Measurements from ENCODE around the gene FGF11.

The FGF11 gene

DNA sequence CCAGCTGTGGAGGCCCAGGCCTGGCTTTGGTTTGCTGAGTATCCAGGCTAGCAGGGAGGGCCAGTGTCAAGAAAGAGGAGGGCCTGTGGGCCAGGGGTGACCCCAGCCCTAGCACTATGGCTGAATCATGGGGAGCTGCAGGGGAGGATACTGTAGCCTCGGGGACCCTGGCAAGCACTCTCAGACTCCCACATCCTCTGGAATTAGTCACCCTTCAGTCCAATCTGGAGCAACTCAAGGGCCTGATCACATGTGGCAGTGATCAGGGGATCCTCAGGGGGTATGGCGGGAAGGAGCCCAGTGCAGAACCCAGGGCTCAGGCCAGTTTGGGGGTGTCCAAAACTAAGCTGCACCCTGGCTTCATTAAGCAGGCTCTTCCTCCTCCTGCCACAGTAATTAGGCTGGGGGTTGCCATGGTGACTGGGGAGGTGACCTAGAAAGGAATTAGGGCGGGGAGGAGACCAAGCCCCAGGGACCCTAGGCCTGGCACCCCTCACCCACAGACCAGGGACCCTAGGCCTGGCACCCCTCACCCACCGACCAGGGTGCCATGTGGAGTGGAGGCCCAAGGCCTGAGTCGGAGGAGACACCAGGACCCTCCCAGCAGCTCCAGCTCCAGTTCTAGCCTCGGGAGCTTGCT is 25.8 kb upstream of the FGF11 start:
- Histone ChIP-seq H3F3A (ENCODE audit: insufficient read depth) (no peaks in the 10 kb centered on the region), H4K20me1 (ENCODE audit: low read depth, low read length) (no peaks in the 10 kb centered on the region), H3K36me3 (ENCODE audit: low read length) (no peaks in the 10 kb centered on the region), H3K79me2 (ENCODE audit: insufficient read depth, low read length) (no peaks in the 10 kb centered on the region), H3K4me3 (ENCODE audit: insufficient read depth, low read length, poor library complexity, severe bottlenecking) (no peak overlapping the region), H3K9me2 (replicated peaks; ENCODE audit: insufficient read depth, low read length) (no peaks in the 10 kb centered on the region), H3K9me3 (ENCODE audit: insufficient read depth, low read length) (no peaks in the 10 kb centered on the region), H3K27me3 (ENCODE audit: low read length) (no peaks in the 10 kb centered on the region), H3K27ac (ENCODE audit: low read depth, low read length) (no peak overlapping the region), H3K4me2 (ENCODE audit: low read depth, low read length, poor library complexity, severe bottlenecking) (no peak overlapping the region), H2AFZ (ENCODE audit: low read depth, low read length, severe bottlenecking) (no peak overlapping the region), H3K9ac (ENCODE audit: low read length) (no peak overlapping the region)
- no peak for TF ChIP-seq EZH2phosphoT487 (conservative IDR thresholded peaks at IDR 0.05; ENCODE audit: low read length)
- TF ChIP-seq, protein P1, sequence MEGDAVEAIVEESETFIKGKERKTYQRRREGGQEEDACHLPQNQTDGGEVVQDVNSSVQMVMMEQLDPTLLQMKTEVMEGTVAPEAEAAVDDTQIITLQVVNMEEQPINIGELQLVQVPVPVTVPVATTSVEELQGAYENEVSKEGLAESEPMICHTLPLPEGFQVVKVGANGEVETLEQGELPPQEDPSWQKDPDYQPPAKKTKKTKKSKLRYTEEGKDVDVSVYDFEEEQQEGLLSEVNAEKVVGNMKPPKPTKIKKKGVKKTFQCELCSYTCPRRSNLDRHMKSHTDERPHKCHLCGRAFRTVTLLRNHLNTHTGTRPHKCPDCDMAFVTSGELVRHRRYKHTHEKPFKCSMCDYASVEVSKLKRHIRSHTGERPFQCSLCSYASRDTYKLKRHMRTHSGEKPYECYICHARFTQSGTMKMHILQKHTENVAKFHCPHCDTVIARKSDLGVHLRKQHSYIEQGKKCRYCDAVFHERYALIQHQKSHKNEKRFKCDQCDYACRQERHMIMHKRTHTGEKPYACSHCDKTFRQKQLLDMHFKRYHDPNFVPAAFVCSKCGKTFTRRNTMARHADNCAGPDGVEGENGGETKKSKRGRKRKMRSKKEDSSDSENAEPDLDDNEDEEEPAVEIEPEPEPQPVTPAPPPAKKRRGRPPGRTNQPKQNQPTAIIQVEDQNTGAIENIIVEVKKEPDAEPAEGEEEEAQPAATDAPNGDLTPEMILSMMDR (IDR thresholded peaks at IDR 0.05; ENCODE audit: insufficient read depth, low read length, poor library complexity, severe bottlenecking): no peak

DNA sequence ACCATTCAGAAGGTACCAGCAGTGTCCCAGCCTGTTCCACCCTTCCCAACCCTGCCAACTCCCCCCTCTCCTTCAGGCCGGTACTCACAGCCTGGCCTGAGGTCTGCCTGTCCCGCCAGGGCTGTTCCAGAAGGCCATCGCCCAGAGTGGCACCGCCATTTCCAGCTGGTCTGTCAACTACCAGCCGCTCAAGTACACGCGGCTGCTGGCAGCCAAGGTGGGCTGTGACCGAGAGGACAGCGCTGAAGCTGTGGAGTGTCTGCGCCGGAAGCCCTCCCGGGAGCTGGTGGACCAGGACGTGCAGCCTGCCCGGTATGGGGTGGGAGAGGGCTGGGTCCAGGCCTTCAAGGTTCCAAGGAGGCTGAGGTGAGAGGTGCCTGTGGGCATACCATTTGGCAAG is 24.5 kb upstream of the FGF11 start:
- Histone ChIP-seq H3K27me3 (ENCODE audit: low read length) (no peaks in the 10 kb centered on the region), H3K9me3 (ENCODE audit: insufficient read depth, low read length) (no peaks in the 10 kb centered on the region), H3F3A (ENCODE audit: insufficient read depth) (no peaks in the 10 kb centered on the region), H3K36me3 (ENCODE audit: low read length) (no peaks in the 10 kb centered on the region), H3K4me3 (ENCODE audit: insufficient read depth, low read length, poor library complexity, severe bottlenecking) (no peak overlapping the region), H3K9me2 (replicated peaks; ENCODE audit: insufficient read depth, low read length) (no peaks in the 10 kb centered on the region), H3K4me2 (ENCODE audit: low read depth, low read length, poor library complexity, severe bottlenecking) (no peak overlapping the region), H3K27ac (ENCODE audit: low read depth, low read length) (no peak overlapping the region), H3K79me2 (ENCODE audit: insufficient read depth, low read length) (no peaks in the 10 kb centered on the region), H3K9ac (ENCODE audit: low read length) (no peak overlapping the region), H4K20me1 (ENCODE audit: low read depth, low read length) (no peaks in the 10 kb centered on the region), H2AFZ (ENCODE audit: low read depth, low read length, severe bottlenecking) (no peak overlapping the region)
- TF ChIP-seq, protein P1 (IDR thresholded peaks at IDR 0.05; ENCODE audit: insufficient read depth, low read length, poor library complexity, severe bottlenecking): no peak
- no peak for TF ChIP-seq EZH2phosphoT487 (conservative IDR thresholded peaks at IDR 0.05; ENCODE audit: low read length)

GRCh38 chr17:7415784-7416183 is 23.5 kb upstream of the FGF11 start:
- Histone ChIP-seq H3K9me2 (replicated peaks; ENCODE audit: insufficient read depth, low read length) (no peaks in the 10 kb centered on the region), H3K4me2 (ENCODE audit: low read depth, low read length, poor library complexity, severe bottlenecking) (no peak overlapping the region), H3F3A (ENCODE audit: insufficient read depth) (no peaks in the 10 kb centered on the region), H2AFZ (ENCODE audit: low read depth, low read length, severe bottlenecking) (no peak overlapping the region), H3K27me3 (ENCODE audit: low read length) (no peaks in the 10 kb centered on the region), H3K4me3 (ENCODE audit: insufficient read depth, low read length, poor library complexity, severe bottlenecking) (no peak overlapping the region), H4K20me1 (ENCODE audit: low read depth, low read length) (no peaks in the 10 kb centered on the region), H3K79me2 (ENCODE audit: insufficient read depth, low read length) (no peaks in the 10 kb centered on the region), H3K9ac (ENCODE audit: low read length) (no peak overlapping the region), H3K9me3 (ENCODE audit: insufficient read depth, low read length) (no peaks in the 10 kb centered on the region), H3K36me3 (ENCODE audit: low read length) (no peaks in the 10 kb centered on the region), H3K27ac (ENCODE audit: low read depth, low read length) (no peak overlapping the region)
- TF ChIP-seq, protein P1 (IDR thresholded peaks at IDR 0.05; ENCODE audit: insufficient read depth, low read length, poor library complexity, severe bottlenecking): no peak
- TF ChIP-seq EZH2phosphoT487 (conservative IDR thresholded peaks at IDR 0.05; ENCODE audit: low read length): no peak
